Liver (tissue), 9 donors: ENCODE results near the gene KSR1. TPM values are rescaled to one million over a fixed set of nuclear protein-coding genes. Genes with fewer than 3 reads are reported as not detected.

Source experiments
- DNase-seq: peaks from one replicate; pipeline ENCODE4 v3.0.0-alpha.2; 2017; ENCODE audit warnings: low spot score
- H3K27ac ChIP-seq, 2 donors: one replicate each; pipeline ENCODE4 v1.7.0; 2013; ENCODE audit warnings: inconsistent platforms in 2 of 2, low read length in 2 of 2, control low read depth in 1 of 2, low read depth in 1 of 2, mild to moderate bottlenecking in 1 of 2
- H3K27me3 ChIP-seq, 4 donors: one replicate each; pipeline versions ENCODE4 v1.6.1 to v1.7.0; 2013; ENCODE audit warnings: low read length in 3 of 4, inconsistent platforms in 1 of 4, mild to moderate bottlenecking in 1 of 4, moderate library complexity in 1 of 4; ENCODE audit not compliant: control insufficient read depth in 4 of 4, insufficient read depth in 4 of 4
- H3K36me3 ChIP-seq, 4 donors: one replicate each; pipeline versions ENCODE4 v1.6.1 to v1.7.0; 2013; ENCODE audit warnings: low read length in 3 of 4, mild to moderate bottlenecking in 3 of 4, low read depth in 1 of 4, moderate library complexity in 1 of 4; ENCODE audit not compliant: control insufficient read depth in 4 of 4, insufficient read depth in 3 of 4
- H3K4me1 ChIP-seq, 4 donors: one replicate each; pipeline versions ENCODE4 v1.6.1 to v1.7.0; 2013; ENCODE audit warnings: low read length in 3 of 4, mild to moderate bottlenecking in 3 of 4, moderate library complexity in 1 of 4; ENCODE audit not compliant: control insufficient read depth in 4 of 4, insufficient read depth in 4 of 4
- H3K4me3 ChIP-seq, 3 donors: one replicate each; pipeline versions ENCODE4 v1.6.1 to v1.7.0; 2013; ENCODE audit warnings: low read length in 3 of 3, control low read depth in 1 of 3, low read depth in 1 of 3, mild to moderate bottlenecking in 1 of 3
- H3K9ac ChIP-seq, 2 donors: one replicate each; pipeline ENCODE4 v1.7.0; 2013; ENCODE audit warnings: low read length in 2 of 2, mild to moderate bottlenecking in 2 of 2, moderate library complexity in 2 of 2, control low read depth in 1 of 2, low read depth in 1 of 2
- H3K9me3 ChIP-seq, 4 donors: one replicate each; pipeline versions ENCODE4 v1.6.1 to v1.7.0; 2013; ENCODE audit warnings: low read length in 3 of 4; ENCODE audit not compliant: control insufficient read depth in 4 of 4
- EGR1 ChIP-seq, 2 donors: IDR thresholded peaks; 2 replicates each; pipeline ENCODE4 v1.6.1; 2016 to 2018; ENCODE audit warnings: antibody characterized with exemption in 2 of 2, low read depth in 2 of 2
- FOXA1 ChIP-seq: IDR thresholded peaks from 2 replicates; pipeline ENCODE4 v1.6.1; 2016; ENCODE audit warnings: antibody characterized with exemption
- FOXA2 ChIP-seq: IDR thresholded peaks from 2 replicates; pipeline ENCODE4 v1.6.1; 2016; ENCODE audit warnings: antibody characterized with exemption
- HNF4A ChIP-seq, 2 donors: conservative IDR thresholded peaks; 2 replicates each; pipeline ENCODE4 v1.6.1; 2016; ENCODE audit warnings: antibody characterized with exemption in 2 of 2, mild to moderate bottlenecking in 2 of 2
- HNF4G ChIP-seq: IDR thresholded peaks from 2 replicates; pipeline ENCODE4 v1.6.1; 2016; ENCODE audit warnings: antibody characterized with exemption
- RAD21 ChIP-seq, 2 donors: IDR thresholded peaks; 2 replicates each; pipeline ENCODE4 v1.6.1; 2016; ENCODE audit warnings: antibody characterized with exemption in 2 of 2, mild to moderate bottlenecking in 2 of 2
- TAF1 ChIP-seq: conservative IDR thresholded peaks from 2 replicates; pipeline ENCODE4 v1.6.1; 2016; ENCODE audit warnings: antibody characterized with exemption, mild to moderate bottlenecking
- YY1 ChIP-seq: IDR thresholded peaks from 2 replicates; pipeline ENCODE4 v1.6.1; 2016; ENCODE audit warnings: antibody characterized with exemption, mild to moderate bottlenecking
- WGBS: extraction: QIAGEN DNeasy Blood & Tissue Kit; methylation state at CpG from one replicate; pipeline ENCODE4 v1.1.7; 2013; 5-methylcytosine and 5-hydroxymethylcytosine counted together
- polyA plus RNA-seq, 2 donors: library from polyadenylated mRNA; stranded (reverse) in 1 of 2; unstranded in 1 of 2; fragments of 200-250 nt in 1 of 2; fragments of >200 nt in 1 of 2; fragmentation: Nextera tagmentation in 1 of 2; extraction: Ambion mirVana in 1 of 2; gene quantifications; one replicate each; pipeline versions ENCODE4 v1.2.1 to v1.2.3, GENCODE V29; 2013 to 2015
- total RNA-seq, 2 donors: library from RNA; depleted of rRNA; stranded (reverse); fragments of >200 nt; gene quantifications; one replicate each; pipeline ENCODE4 v1.2.3, GENCODE V29; 2014
- TF ChIP-seq, protein P1 (sequence below): IDR thresholded peaks from 2 replicates; pipeline ENCODE4 v1.6.1; 2016; ENCODE audit warnings: antibody characterized with exemption
- TF ChIP-seq, protein P2 (sequence below): IDR thresholded peaks from 2 replicates; pipeline ENCODE4 v1.6.1; 2016; ENCODE audit warnings: antibody characterized with exemption
- TF ChIP-seq, protein P3 (sequence below): IDR thresholded peaks from 2 replicates; pipeline ENCODE4 v1.6.1; 2016; ENCODE audit warnings: antibody characterized with exemption
- TF ChIP-seq, protein P4 (sequence below): IDR thresholded peaks from 2 replicates; pipeline ENCODE4 v1.6.1; 2016; ENCODE audit warnings: antibody characterized with exemption, mild to moderate bottlenecking
- donor health status: healthy.
- donor health status: healthy.
- donor health status: healthy.
- donor health status: healthy.
- donor health status: healthy.

The KSR1 gene
- total and polyA plus RNA-seq, 4 donors: 1.2 to 9.0 (median 4.1) TPM

DNA sequence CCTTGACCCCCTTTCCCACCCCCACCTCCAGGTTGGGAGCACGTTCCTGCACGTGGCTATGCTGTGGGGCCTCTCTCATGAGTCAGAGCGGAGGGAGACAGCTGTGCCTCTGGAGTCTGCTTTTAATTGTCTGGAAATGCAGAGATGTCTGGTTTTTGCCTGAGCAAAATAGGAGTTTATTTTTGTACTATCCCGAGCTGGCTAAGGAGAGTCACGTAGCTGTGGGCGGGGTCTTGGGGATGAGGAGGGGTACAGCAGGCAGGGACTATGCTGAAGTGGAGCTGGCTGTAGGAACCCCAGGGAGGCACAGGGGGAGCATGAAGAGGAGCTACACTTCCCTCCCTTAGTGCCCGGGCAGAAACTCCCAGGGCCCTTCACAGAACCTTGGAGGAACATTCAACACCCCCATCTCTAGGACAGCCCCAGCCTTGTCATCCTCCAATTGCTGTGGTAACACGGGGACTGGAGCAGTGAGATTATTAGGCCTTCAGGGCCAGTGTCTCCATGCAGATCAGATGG lies 130.0 kb downstream of the KSR1 start:
- no peak overlapping the region for H3K9ac ChIP-seq
- H3K36me3 ChIP-seq: peaks cover 0 to 7% (median 0%) of the 10 kb centered on the region in 4 donors

DNA sequence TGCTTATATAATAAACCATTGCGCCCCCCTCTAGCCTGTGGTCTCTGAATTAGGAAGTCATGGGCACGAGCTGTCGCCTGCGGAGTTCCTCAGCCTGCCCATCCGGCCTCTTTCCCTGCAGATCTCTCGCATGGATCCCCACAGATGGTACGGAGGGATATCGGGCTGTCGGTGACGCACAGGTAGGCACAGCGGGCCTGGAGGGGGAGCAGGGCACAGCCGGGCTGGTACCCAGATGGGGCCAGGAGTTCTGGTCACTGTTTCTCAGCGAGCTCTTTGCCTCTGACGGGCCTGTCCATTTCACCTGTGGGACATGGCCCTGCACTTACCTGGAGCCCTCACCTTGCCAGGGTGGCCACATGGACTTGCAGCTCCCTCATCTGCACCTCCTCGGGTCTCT lies 132.1 kb downstream of the KSR1 start:
- WGBS: 96% methylated on average over 15 of the region's 15 CpGs
- no peak overlapping the region for H3K9ac ChIP-seq
- H3K27ac ChIP-seq: no peak overlapping the region
- H3K4me1 ChIP-seq: no peaks in the 10 kb centered on the region
- no peak for TF ChIP-seq RAD21 (IDR thresholded peaks at IDR 0.05)
- TF ChIP-seq, protein P1, sequence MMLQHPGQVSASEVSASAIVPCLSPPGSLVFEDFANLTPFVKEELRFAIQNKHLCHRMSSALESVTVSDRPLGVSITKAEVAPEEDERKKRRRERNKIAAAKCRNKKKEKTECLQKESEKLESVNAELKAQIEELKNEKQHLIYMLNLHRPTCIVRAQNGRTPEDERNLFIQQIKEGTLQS: no peak
- H3K27me3 ChIP-seq: no peaks in the 10 kb centered on the region
- no peak overlapping the region for H3K4me3 ChIP-seq
- peaks cover 0 to 12% (median 0%) of the 10 kb centered on the region in 4 donors for H3K36me3 ChIP-seq
- no peaks in the 10 kb centered on the region for H3K9me3 ChIP-seq
- DNase-seq: no peak

More for the DNA sequence above, 130.0 kb downstream of the KSR1 start:
- Histone ChIP-seq H3K4me3 (no peak overlapping the region), H3K9me3 (no peaks in the 10 kb centered on the region), H3K27me3 (no peaks in the 10 kb centered on the region), H3K4me1 (no peaks in the 10 kb centered on the region), H3K27ac (no peak overlapping the region)
- TF ChIP-seq, protein P2, sequence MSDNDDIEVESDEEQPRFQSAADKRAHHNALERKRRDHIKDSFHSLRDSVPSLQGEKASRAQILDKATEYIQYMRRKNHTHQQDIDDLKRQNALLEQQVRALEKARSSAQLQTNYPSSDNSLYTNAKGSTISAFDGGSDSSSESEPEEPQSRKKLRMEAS: no peak
- TF ChIP-seq EGR1 (IDR thresholded peaks at IDR 0.05; ENCODE audit: low read depth in 2 of 2) (no peak), YY1 (no peak), FOXA1 (no peak), HNF4A (conservative IDR thresholded peaks at IDR 0.05) (no peak), HNF4G (no peak), TAF1 (no peak), FOXA2 (no peak)
- TF ChIP-seq, protein P1: no peak
- TF ChIP-seq, protein P3, sequence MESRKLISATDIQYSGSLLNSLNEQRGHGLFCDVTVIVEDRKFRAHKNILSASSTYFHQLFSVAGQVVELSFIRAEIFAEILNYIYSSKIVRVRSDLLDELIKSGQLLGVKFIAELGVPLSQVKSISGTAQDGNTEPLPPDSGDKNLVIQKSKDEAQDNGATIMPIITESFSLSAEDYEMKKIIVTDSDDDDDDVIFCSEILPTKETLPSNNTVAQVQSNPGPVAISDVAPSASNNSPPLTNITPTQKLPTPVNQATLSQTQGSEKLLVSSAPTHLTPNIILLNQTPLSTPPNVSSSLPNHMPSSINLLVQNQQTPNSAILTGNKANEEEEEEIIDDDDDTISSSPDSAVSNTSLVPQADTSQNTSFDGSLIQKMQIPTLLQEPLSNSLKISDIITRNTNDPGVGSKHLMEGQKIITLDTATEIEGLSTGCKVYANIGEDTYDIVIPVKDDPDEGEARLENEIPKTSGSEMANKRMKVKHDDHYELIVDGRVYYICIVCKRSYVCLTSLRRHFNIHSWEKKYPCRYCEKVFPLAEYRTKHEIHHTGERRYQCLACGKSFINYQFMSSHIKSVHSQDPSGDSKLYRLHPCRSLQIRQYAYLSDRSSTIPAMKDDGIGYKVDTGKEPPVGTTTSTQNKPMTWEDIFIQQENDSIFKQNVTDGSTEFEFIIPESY: no peak
- TF ChIP-seq, protein P4, sequence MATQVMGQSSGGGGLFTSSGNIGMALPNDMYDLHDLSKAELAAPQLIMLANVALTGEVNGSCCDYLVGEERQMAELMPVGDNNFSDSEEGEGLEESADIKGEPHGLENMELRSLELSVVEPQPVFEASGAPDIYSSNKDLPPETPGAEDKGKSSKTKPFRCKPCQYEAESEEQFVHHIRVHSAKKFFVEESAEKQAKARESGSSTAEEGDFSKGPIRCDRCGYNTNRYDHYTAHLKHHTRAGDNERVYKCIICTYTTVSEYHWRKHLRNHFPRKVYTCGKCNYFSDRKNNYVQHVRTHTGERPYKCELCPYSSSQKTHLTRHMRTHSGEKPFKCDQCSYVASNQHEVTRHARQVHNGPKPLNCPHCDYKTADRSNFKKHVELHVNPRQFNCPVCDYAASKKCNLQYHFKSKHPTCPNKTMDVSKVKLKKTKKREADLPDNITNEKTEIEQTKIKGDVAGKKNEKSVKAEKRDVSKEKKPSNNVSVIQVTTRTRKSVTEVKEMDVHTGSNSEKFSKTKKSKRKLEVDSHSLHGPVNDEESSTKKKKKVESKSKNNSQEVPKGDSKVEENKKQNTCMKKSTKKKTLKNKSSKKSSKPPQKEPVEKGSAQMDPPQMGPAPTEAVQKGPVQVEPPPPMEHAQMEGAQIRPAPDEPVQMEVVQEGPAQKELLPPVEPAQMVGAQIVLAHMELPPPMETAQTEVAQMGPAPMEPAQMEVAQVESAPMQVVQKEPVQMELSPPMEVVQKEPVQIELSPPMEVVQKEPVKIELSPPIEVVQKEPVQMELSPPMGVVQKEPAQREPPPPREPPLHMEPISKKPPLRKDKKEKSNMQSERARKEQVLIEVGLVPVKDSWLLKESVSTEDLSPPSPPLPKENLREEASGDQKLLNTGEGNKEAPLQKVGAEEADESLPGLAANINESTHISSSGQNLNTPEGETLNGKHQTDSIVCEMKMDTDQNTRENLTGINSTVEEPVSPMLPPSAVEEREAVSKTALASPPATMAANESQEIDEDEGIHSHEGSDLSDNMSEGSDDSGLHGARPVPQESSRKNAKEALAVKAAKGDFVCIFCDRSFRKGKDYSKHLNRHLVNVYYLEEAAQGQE: no peak
- 92% methylated on average over 8 of the region's 8 CpGs for WGBS
- DNase-seq: no peak
